Pancreas (tissue), 10 donors: Measurements from ENCODE around the gene TDRD3. TPM values are rescaled to one million over a fixed set of nuclear protein-coding genes. Genes with fewer than 3 reads are reported as not detected.

Experiments used
- ATAC-seq, 4 donors: fragments of 200-7000 bp; cut with Tn5 transposase; one replicate each; pipeline versions ENCODE4 v1.8.0 to v1.9.1; 2020; ENCODE audit warnings: mild to moderate bottlenecking in 4 of 4, moderate library complexity in 4 of 4
- DNase-seq, 6 donors: peaks; one replicate each; pipeline ENCODE4 v3.0.0-alpha.2; 2020
- FAIRE-seq: peaks from 2 replicates; lab custom pipeline; 2012; peaks lifted over from hg19 to GRCh38; lab: Jason Lieb, UNC
- H3K27ac ChIP-seq, 4 donors: fragments of 200-600 bp; sonication (generic); 1 replicate in 3 of 4; 2 replicates in 1 of 4; pipeline versions ENCODE4 v1.5.0 to v1.8.0; 2020
- H3K27me3 ChIP-seq, 4 donors: fragments of 200-600 bp; one replicate each; pipeline ENCODE4 v1.8.0; 2021
- H3K36me3 ChIP-seq, 3 donors: fragments of 200-600 bp; sonication (generic) in 1 of 3; one replicate each; pipeline versions ENCODE4 v1.5.0 to v1.8.0; 2020 to 2021
- H3K4me1 ChIP-seq, 3 donors: fragments of 200-600 bp; one replicate each; pipeline ENCODE4 v1.8.0; 2021
- H3K4me3 ChIP-seq, 4 donors: fragments of 200-600 bp; sonication (generic) in 2 of 4; one replicate each; pipeline versions ENCODE4 v1.5.0 to v1.8.0; 2020 to 2021
- H3K9me3 ChIP-seq, 4 donors: fragments of 200-600 bp; one replicate each; pipeline ENCODE4 v1.8.0; 2021
- WGBS, 2 donors: extraction: QIAGEN DNeasy Blood & Tissue Kit; methylation state at CpG; one replicate each; pipeline ENCODE4 v1.1.7; 2013; 5-methylcytosine and 5-hydroxymethylcytosine counted together
- intact Hi-C, 3 donors: fragments of 100-400 bp; cut with DNase I; formaldehyde crosslinking; loops; one replicate each; pipeline versions ENCODE4 v1.11.1 to v1.14.2; 2022
- polyA plus RNA-seq, 2 donors: library from polyadenylated mRNA; stranded (reverse); fragments of 200-250 nt; gene quantifications; one replicate each; pipeline ENCODE4 v1.2.3, GENCODE V29; 2013
- total RNA-seq, 6 donors: library from RNA; stranded (reverse); fragmentation: NEBNext Ultra II Directional in 4 of 6; extraction: Animal tissue kit (Norgen Biotek cat#: 25700) in 4 of 6; gene quantifications; one replicate each; pipeline versions ENCODE4 v1.2.1 to v1.2.4, GENCODE V29; 2021 to 2023
- TF ChIP-seq, protein P1 (sequence below), 4 donors: fragments of 200-600 bp; sonication (generic) in 3 of 4; IDR thresholded peaks; one replicate each; pipeline versions ENCODE4 v1.5.0 to v1.8.0; 2021; ENCODE audit warnings: antibody characterized with exemption in 4 of 4
- donor health status: healthy with polysubstance abuse.
- donor health status: DM: no; HTN: no; CAD: no; lungs with moderate emphysema.
- donor health status: DM: no; HTN: no; CAD: no.
- donor health status: control.
- donor health status: control.
- donor health status: Bipolar disorder and iron deficiency.
- donor health status: DM: yes; HTN: yes; CAD: no.
- donor health status: DM: no; HTN: no; CAD: no.
- donor health status: DM: no; HTN: no; CAD: no.
- donor health status: DM: yes; HTN: yes; CAD: no.

Gene TDRD3
- total and polyA plus RNA-seq, 8 donors, result 12.2 to 24.6 (median 20.3) TPM

- ATAC-seq, result no peak
- WGBS, 2 donors, result 71 to 73% methylated on average over 2 of the region's 2 CpGs
- TF ChIP-seq, protein P1, sequence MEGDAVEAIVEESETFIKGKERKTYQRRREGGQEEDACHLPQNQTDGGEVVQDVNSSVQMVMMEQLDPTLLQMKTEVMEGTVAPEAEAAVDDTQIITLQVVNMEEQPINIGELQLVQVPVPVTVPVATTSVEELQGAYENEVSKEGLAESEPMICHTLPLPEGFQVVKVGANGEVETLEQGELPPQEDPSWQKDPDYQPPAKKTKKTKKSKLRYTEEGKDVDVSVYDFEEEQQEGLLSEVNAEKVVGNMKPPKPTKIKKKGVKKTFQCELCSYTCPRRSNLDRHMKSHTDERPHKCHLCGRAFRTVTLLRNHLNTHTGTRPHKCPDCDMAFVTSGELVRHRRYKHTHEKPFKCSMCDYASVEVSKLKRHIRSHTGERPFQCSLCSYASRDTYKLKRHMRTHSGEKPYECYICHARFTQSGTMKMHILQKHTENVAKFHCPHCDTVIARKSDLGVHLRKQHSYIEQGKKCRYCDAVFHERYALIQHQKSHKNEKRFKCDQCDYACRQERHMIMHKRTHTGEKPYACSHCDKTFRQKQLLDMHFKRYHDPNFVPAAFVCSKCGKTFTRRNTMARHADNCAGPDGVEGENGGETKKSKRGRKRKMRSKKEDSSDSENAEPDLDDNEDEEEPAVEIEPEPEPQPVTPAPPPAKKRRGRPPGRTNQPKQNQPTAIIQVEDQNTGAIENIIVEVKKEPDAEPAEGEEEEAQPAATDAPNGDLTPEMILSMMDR (IDR thresholded peaks at IDR 0.05), result no peak
Observed at GRCh38 chr13:60418954-60419353, 21.9 kb downstream of the TDRD3 start.

DNA sequence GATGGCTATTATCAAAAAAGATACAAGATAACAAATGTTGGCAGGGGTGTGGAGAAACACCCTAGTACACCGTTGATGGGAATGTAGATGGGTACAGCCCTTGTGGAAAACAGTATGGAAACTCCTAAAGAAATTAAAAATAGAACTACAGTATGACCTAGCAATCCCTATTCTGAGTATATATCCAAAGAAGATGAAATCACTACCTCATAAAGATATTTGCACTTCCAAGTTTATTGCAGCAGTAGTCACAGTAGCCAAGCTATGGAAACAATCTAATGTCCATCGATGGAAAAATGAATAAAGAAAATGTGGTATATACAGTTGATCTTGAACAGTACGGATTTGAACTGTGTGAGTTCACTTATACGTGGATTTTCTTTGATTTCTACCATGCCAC lies 28.3 kb downstream of the TDRD3 start:
- TF ChIP-seq, protein P1 (IDR thresholded peaks at IDR 0.05), result no peak
- H3K9me3 ChIP-seq, result no peaks in the 10 kb centered on the region
- no peaks in the 10 kb centered on the region for H3K4me1 ChIP-seq
- H3K4me3 ChIP-seq, result no peak overlapping the region
- DNase-seq (no peak), ATAC-seq (no peak), FAIRE-seq (no peak)
- no peaks in the 10 kb centered on the region for H3K27me3 ChIP-seq
- intact Hi-C loops, result no loop called here
- WGBS, 2 donors, result 83 to 95% methylated on average over 4 of the region's 4 CpGs
- H3K27ac ChIP-seq, result no peak overlapping the region
- H3K36me3 ChIP-seq, result no peaks in the 10 kb centered on the region

More at GRCh38 chr13:60418954-60419353, 21.9 kb downstream of the TDRD3 start:
- intact Hi-C loops, result no loop called here
- peaks cover 0 to 11% (median 8%) of the 10 kb centered on the region in 3 donors for H3K4me1 ChIP-seq
- no peak for FAIRE-seq
- no peaks in the 10 kb centered on the region for H3K27me3 ChIP-seq
- H3K27ac ChIP-seq, result no peak overlapping the region
- no peak for DNase-seq
- no peak overlapping the region for H3K4me3 ChIP-seq
- H3K36me3 ChIP-seq, result no peaks in the 10 kb centered on the region
- no peaks in the 10 kb centered on the region for H3K9me3 ChIP-seq

- Histone ChIP-seq H3K9me3 (no peaks in the 10 kb centered on the region), H3K36me3 (no peaks in the 10 kb centered on the region), H3K27me3 (no peaks in the 10 kb centered on the region), H3K4me1 (peaks cover 0 to 4% (median 0%) of the 10 kb centered on the region in 3 donors), H3K4me3 (no peak overlapping the region), H3K27ac (no peak overlapping the region)
- TF ChIP-seq, protein P1 (IDR thresholded peaks at IDR 0.05), result no peak
- intact Hi-C loops, result no loop called here
- 72 to 80% methylated on average over 1 of the region's 1 CpG for WGBS, 2 donors
- no peak for DNase-seq
- no peak for ATAC-seq
- FAIRE-seq, result no peak
Observed at GRCh38 chr13:60426075-60426474, 29.1 kb downstream of the TDRD3 start.

DNA sequence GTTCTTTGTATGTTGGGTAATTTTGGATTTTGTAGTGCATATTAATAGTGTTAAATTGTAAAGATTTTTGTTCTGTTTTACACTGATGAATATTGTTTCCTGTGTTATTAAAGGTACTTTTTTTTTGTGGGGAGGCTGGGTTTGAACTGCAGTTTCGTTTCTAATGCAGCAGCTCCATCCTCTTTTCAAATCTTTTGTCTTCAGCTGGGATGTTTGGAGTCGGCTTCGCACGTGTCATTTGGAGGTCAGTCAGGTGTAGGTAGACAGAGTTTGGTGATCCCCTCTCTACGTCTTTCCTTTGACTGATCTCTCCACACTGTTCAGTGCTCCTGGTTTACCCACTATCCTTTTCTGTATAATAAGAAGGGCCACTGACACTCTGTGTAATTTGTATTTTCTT lies 30.3 kb downstream of the TDRD3 start:
- intact Hi-C loops, result no loop called here
- H3K27ac ChIP-seq, result no peak overlapping the region
- WGBS, 2 donors, result 87 to 89% methylated on average over 5 of the region's 5 CpGs

DNA sequence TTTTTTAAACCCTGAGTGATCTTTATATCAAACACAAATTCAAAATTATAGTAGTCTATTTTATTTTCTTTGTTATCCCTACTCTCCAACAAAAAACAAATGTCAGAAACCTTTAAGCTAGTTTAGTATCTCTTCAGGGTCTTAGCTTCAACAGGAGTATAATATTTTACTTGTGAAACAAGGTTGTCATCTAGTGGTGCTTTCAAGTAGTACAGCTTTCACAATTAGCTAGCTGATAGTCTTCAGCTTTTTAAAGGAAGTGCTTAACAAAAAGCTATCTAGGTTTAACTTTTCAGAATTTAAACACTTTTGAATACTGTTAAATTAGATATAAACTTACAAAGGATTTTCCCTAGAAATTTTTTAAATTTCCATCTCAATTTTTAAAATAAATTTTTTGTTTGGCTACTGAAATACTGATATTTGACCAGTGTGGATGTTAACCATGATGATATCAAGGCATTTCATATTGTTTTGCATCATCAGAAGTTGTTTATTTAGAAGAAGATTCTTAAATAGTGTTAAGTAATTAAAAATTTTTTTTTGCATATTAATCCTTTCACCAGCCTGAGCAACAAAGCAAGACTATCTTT lies 34.2 kb downstream of the TDRD3 start:
- peak; percentile 98 for FAIRE-seq
- TF ChIP-seq, protein P1 (IDR thresholded peaks at IDR 0.05), result peak; percentile 50 to 87 (median 80)
- no peaks in the 10 kb centered on the region for H3K27me3 ChIP-seq
- no peak for DNase-seq
- H3K9me3 ChIP-seq, result no peaks in the 10 kb centered on the region
- no peak overlapping the region for H3K27ac ChIP-seq
- ATAC-seq, result peak; percentile 76 to 95 (median 92)
- H3K4me3 ChIP-seq, result no peak overlapping the region
- peaks cover 0 to 4% (median 0%) of the 10 kb centered on the region in 3 donors for H3K4me1 ChIP-seq
- H3K36me3 ChIP-seq, result no peaks in the 10 kb centered on the region
- intact Hi-C loops, result no loop called here

More for the DNA sequence above, 30.3 kb downstream of the TDRD3 start:
- Histone ChIP-seq H3K9me3 (no peaks in the 10 kb centered on the region), H3K36me3 (no peaks in the 10 kb centered on the region), H3K27me3 (no peaks in the 10 kb centered on the region), H3K4me1 (peaks cover 0 to 4% (median 0%) of the 10 kb centered on the region in 3 donors), H3K4me3 (no peak overlapping the region)
- DNase-seq, result no peak
- no peak for ATAC-seq
- no peak for FAIRE-seq
- TF ChIP-seq, protein P1 (IDR thresholded peaks at IDR 0.05), result no peak
